Activated naive CD8-positive, alpha-beta T cell (primary cell): ENCODE results near the gene CCDC97.

Experiments used
- H3K27ac Mint-ChIP-seq: one replicate; pipeline ENCODE4 v1.8.0; 2021; ENCODE audit warnings: mixed read lengths
- H3K27me3 Mint-ChIP-seq: one replicate; pipeline ENCODE4 v1.8.0; 2021; ENCODE audit warnings: mixed read lengths
- H3K36me3 Mint-ChIP-seq: one replicate; pipeline ENCODE4 v1.8.0; 2021; ENCODE audit warnings: mixed read lengths
- H3K4me1 Mint-ChIP-seq: one replicate; pipeline ENCODE4 v1.8.0; 2021; ENCODE audit warnings: low read depth, mixed read lengths
- H3K4me3 Mint-ChIP-seq: one replicate; pipeline ENCODE4 v1.8.0; 2021; ENCODE audit warnings: mild to moderate bottlenecking, mixed read lengths
- H3K9me3 Mint-ChIP-seq: one replicate; pipeline ENCODE4 v1.8.0; 2021; ENCODE audit warnings: low read depth, mixed read lengths

The CCDC97 gene

DNA sequence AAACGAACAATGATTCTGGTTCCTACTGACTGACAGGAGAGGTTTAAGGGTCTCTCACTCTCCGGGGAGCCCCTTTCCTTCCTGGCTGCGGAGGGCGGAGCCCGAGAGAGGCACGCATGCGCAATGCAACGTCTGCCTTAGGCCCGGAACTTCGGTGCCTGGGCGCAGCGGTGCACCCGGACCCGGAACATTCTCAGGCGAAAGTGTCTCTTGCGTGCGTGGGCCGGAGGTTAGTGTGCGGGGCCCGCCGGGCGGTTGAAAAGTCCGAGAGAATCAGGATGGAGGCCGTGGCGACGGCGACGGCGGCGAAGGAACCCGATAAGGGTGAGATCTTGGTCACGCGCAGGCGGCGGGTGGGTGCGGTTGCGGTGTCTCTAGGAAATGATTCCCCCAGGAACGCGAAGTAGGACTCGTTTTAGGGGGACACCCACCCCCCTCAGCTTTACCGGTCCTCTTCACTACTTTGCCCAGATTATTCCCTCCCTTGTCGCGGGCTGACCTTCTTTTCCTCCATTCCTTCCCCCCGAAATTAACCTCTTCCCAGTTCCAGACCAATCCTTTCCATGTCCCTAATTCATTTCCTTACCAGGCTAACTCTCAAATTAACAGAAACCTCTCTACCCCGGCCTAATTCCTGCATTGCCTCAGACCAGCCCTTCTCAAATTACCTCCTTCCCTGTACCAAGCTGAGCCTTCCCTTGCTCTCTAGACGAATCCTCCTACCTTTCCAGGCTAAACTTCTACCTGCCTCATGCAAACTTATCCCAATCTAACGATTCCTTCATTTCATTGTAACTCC is at the start of gene CCDC97:
Gene CCDC97, plus strand, starts transcription at position 140 of the 799 bp plus-strand sequence. Its CDS starts 139 bp downstream, at position 279.
- no peaks in the 10 kb centered on the region for H3K9me3 Mint-ChIP-seq
- no peaks in the 10 kb centered on the region for H3K36me3 Mint-ChIP-seq
- H3K27me3 Mint-ChIP-seq, result no peaks in the 10 kb centered on the region
- H3K4me3 Mint-ChIP-seq, result peak within 1 kb of the TSS; percentile 98
- H3K4me1 Mint-ChIP-seq, result peaks cover 68% of the 10 kb centered on the region
- peak within 1 kb of the TSS; percentile 98 for H3K27ac Mint-ChIP-seq

- H3K27ac Mint-ChIP-seq, result peak overlapping the region; percentile 100
- H3K36me3 Mint-ChIP-seq, result peaks cover 2% of the 10 kb centered on the region
- H3K4me3 Mint-ChIP-seq, result peak overlapping the region; percentile 94
- no peaks in the 10 kb centered on the region for H3K9me3 Mint-ChIP-seq
- H3K4me1 Mint-ChIP-seq, result peaks cover 26% of the 10 kb centered on the region
- H3K27me3 Mint-ChIP-seq, result no peaks in the 10 kb centered on the region
These were observed 48.3 kb upstream of the CCDC97 start for GRCh38 chr19:41261474-41262190.

GRCh38 chr19:41263042-41263849 is 46.7 kb upstream of the CCDC97 start:
- H3K4me1 Mint-ChIP-seq, result peaks cover 41% of the 10 kb centered on the region

DNA sequence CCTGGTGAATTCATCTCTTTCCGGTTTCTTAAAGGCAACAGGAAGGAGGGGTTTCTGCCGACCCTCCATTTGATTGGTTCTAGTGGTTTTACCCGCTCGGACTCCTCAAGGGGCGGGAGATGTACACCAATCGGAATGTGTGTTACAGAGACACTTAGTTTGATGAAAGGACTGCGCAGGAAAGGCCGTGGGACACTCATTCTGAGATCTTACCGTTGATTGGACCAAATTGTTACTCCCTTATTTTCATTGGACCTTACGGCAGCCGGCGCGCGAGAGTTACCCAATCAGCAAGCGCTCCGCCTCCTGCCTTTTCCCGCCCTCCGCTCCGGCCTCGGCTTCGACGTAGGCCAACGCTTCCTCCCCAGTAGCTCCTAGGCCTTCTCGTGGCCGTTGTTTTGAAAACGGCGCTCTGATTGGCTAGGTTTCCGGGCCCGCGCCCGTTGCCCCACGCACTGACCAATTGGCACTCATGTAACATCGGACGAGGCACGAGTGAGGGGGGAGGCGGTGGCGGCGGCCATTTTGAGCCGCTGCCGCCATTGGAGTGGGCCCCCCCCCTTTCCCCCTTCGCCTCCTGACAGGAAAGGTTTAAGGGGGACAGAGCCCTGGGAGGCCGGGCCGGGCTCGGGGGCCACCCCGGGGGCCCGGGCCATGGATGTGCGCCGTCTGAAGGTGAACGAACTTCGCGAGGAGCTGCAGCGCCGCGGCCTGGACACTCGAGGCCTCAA is 46.0 kb upstream of the CCDC97 start, which contains the start of gene HNRNPUL1:
Gene HNRNPUL1, plus strand, starts transcription at position 523 of the 731 bp plus-strand sequence. Its CDS starts 132 bp downstream, at position 655.
- peaks cover 41% of the 10 kb centered on the region for H3K4me1 Mint-ChIP-seq
- H3K27me3 Mint-ChIP-seq, result no peaks in the 10 kb centered on the region
- H3K4me3 Mint-ChIP-seq, result peak within 1 kb of the TSS; percentile 94
- H3K9me3 Mint-ChIP-seq, result no peaks in the 10 kb centered on the region
- peaks cover 2% of the 10 kb centered on the region for H3K36me3 Mint-ChIP-seq
- peak within 1 kb of the TSS; percentile 100 for H3K27ac Mint-ChIP-seq

More at GRCh38 chr19:41263042-41263849, 46.7 kb upstream of the CCDC97 start:
- Mint-ChIP-seq H3K4me3 (peak overlapping the region; percentile 94), H3K9me3 (no peaks in the 10 kb centered on the region), H3K27ac (peak overlapping the region; percentile 100), H3K36me3 (peaks cover 2% of the 10 kb centered on the region), H3K27me3 (no peaks in the 10 kb centered on the region)

GRCh38 chr19:41264581-41265394 is 45.2 kb upstream of the CCDC97 start:
- Mint-ChIP-seq H3K9me3 (no peaks in the 10 kb centered on the region), H3K27ac (peak overlapping the region; percentile 100), H3K36me3 (peaks cover 2% of the 10 kb centered on the region), H3K27me3 (no peaks in the 10 kb centered on the region), H3K4me1 (peaks cover 41% of the 10 kb centered on the region), H3K4me3 (peak overlapping the region; percentile 94)

DNA sequence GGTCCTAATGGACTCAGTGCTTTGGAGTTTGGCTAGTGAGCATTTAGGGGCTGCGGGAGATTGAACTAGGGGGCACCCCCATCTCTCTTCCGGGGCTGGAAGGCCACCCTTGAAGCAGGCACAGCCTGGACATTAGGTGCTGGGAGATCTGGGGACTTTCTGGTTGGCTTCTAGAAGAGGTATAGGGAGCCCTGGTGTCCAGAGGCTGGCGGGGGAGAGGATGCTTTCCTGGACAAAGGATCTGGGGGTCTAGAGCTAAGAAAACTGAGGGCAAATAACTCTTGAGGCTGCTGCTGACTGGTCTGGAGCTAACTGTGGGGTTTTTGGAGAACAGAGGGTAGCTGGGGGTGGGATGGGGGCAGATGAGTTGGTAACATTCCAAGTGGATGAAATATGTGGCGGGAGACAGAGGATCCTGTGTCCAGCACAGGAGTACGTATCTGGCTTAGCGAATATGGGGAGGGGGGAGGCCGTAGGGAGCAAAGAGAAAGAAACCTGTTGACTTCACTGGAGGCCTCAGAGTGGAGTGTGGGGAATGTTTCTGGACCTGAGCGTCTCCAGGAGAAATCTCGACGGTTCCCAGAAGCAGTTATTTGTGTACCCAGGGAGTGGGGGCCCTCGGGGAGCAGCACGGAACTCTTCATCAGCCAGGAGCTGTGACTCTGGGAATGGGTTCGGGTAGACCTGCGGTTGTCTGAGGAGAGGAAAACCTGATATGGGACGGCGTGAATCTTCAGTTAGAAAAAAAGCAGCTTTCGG is 44.4 kb upstream of the CCDC97 start:
- Mint-ChIP-seq H3K36me3 (peaks cover 2% of the 10 kb centered on the region), H3K4me3 (peak overlapping the region; percentile 94), H3K4me1 (peaks cover 41% of the 10 kb centered on the region), H3K9me3 (no peaks in the 10 kb centered on the region), H3K27me3 (no peaks in the 10 kb centered on the region), H3K27ac (peak overlapping the region; percentile 100)

DNA sequence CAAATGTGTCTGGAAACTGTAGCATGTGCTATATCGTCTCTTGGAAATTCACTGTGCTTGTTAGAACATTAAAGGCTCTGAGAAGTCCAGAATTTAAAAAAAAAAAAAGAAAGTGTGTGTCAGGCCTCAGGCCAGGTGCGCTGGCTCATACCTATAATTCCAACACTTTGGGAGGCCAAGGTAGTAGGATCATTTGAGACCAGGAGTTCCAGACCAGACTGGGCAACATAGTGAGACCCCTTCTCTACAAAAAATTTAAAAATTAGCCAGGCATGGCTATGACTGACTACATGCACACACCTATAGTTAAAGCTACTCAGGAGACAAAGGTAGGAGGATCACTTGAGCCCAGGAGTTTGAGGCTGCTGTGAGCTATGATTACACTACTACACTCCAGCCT is 40.9 kb upstream of the CCDC97 start:
- Mint-ChIP-seq H3K4me1 (peaks cover 36% of the 10 kb centered on the region), H3K4me3 (no peak overlapping the region), H3K9me3 (no peaks in the 10 kb centered on the region), H3K36me3 (peaks cover 9% of the 10 kb centered on the region), H3K27me3 (no peaks in the 10 kb centered on the region), H3K27ac (no peak overlapping the region)

- no peak overlapping the region for H3K4me3 Mint-ChIP-seq
- no peaks in the 10 kb centered on the region for H3K9me3 Mint-ChIP-seq
- H3K27ac Mint-ChIP-seq, result peak overlapping the region; percentile 46
- no peaks in the 10 kb centered on the region for H3K27me3 Mint-ChIP-seq
- H3K36me3 Mint-ChIP-seq, result peaks cover 9% of the 10 kb centered on the region
- H3K4me1 Mint-ChIP-seq, result peaks cover 36% of the 10 kb centered on the region
These were observed 40.4 kb upstream of the CCDC97 start for GRCh38 chr19:41269571-41269970.

DNA sequence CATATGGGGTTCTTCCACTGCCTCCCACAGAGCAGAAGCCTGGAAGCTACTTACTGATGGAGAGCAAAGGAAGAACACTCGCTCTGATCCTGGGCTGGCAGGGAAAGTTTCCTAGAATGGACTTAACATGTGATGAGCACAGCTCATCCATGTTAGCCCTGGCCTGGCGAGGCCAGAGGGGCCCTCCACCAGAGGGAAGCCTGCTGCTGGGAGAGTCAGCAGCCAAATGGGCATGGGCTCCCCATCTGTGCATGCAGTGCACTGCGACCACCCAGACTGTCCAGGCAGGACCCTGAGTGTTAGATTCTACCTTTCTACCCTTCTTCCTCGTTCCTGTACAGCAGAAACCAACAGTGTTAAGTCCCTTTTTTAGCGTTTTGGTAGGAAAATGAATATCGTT is 36.9 kb upstream of the CCDC97 start:
- no peaks in the 10 kb centered on the region for H3K27me3 Mint-ChIP-seq
- no peaks in the 10 kb centered on the region for H3K9me3 Mint-ChIP-seq
- peak overlapping the region; percentile 16 for H3K27ac Mint-ChIP-seq
- no peak overlapping the region for H3K4me3 Mint-ChIP-seq
- H3K36me3 Mint-ChIP-seq, result peaks cover 6% of the 10 kb centered on the region
- H3K4me1 Mint-ChIP-seq, result peaks cover 8% of the 10 kb centered on the region

- Mint-ChIP-seq H3K27ac (no peak overlapping the region), H3K36me3 (peaks cover 6% of the 10 kb centered on the region)
These were observed 35.2 kb upstream of the CCDC97 start for GRCh38 chr19:41274802-41275201.

DNA sequence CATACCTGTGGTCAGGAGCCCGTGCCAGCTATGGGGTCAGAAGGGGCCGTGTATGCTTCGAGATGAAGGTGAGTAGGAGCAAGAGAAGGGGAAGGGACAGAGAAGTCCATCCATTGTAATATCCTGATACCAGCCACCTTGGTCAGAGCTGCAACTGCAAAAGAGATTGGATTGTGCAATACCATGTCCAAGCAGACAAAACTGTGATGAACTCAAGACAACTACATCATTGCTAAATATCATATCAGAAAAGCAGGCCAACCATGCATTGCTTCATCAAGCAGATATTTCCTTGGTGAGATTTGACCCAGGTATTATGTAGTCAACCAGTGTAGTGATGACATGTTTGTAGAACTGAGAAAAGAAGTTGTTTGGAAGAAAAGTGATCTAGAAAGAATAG is 33.7 kb upstream of the CCDC97 start:
- Mint-ChIP-seq H3K27ac (no peak overlapping the region), H3K4me3 (no peak overlapping the region), H3K4me1 (peaks cover 6% of the 10 kb centered on the region), H3K27me3 (no peaks in the 10 kb centered on the region), H3K9me3 (no peaks in the 10 kb centered on the region), H3K36me3 (peaks cover 6% of the 10 kb centered on the region)

More at GRCh38 chr19:41274802-41275201, 35.2 kb upstream of the CCDC97 start:
- H3K4me3 Mint-ChIP-seq, result no peak overlapping the region
- no peaks in the 10 kb centered on the region for H3K9me3 Mint-ChIP-seq
- peaks cover 7% of the 10 kb centered on the region for H3K4me1 Mint-ChIP-seq
- H3K27me3 Mint-ChIP-seq, result no peaks in the 10 kb centered on the region

DNA sequence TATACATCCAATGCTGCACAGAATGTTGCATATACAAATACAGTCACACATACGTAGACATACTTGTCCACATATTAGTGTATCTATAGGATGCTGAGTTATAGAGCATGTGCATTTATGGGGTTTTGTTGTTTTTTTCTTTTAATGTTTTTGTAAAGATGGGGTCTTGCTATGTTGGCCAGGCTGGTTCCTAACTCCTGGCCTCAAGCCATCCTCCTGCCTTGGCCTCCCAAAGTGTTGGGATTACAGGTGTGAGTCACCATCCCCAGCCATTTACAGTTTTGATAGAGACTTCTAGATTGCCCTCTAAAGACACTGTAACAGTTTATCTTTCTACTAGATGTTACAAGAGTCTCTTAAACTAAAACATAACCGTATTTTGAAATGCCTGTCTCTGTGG is 31.5 kb upstream of the CCDC97 start:
- no peak overlapping the region for H3K4me3 Mint-ChIP-seq
- H3K27ac Mint-ChIP-seq, result no peak overlapping the region
- H3K4me1 Mint-ChIP-seq, result no peaks in the 10 kb centered on the region
- H3K9me3 Mint-ChIP-seq, result no peaks in the 10 kb centered on the region
- H3K36me3 Mint-ChIP-seq, result no peaks in the 10 kb centered on the region
- H3K27me3 Mint-ChIP-seq, result no peaks in the 10 kb centered on the region
